ENCODE results near the gene FBXO24. TPM values are rescaled to one million over a fixed set of nuclear protein-coding genes. Genes with fewer than 3 reads are reported as not detected.
A peak's percentile ranks its signal among the peaks of the same experiment; 100 is the strongest.

The FBXO24 gene
- total RNA-seq, 2 donors from 2014 or later, result 1.3 to 3.0 TPM

GRCh38 chr7:100543586-100543985, 42.5 kb upstream of the FBXO24 start:
- H3K27ac Mint-ChIP-seq, result peak overlapping the region; percentile 59
- no peaks in the 10 kb centered on the region for H3K27me3 Mint-ChIP-seq (ENCODE audit: insufficient read depth)
- no peaks in the 10 kb centered on the region for H3K9me3 Mint-ChIP-seq
- H3K4me3 ChIP-seq (ENCODE audit: low read length), result peak overlapping the region; percentile 19
- TF ChIP-seq CTCF (conservative IDR thresholded peaks at IDR 0.05), result no peak
- H3K27me3 ChIP-seq (ENCODE audit: control insufficient read depth, insufficient read depth, low read length, poor library complexity, severe bottlenecking), result no peaks in the 10 kb centered on the region
- H3K36me3 ChIP-seq (ENCODE audit: control insufficient read depth, insufficient read depth, low read length), result peaks cover 14% of the 10 kb centered on the region
- H3K4me1 ChIP-seq (ENCODE audit: control insufficient read depth, insufficient read depth, low read length), result peaks cover 35% of the 10 kb centered on the region
- H3K4me3 Mint-ChIP-seq, result peak overlapping the region; percentile 17
- no CpG with 5 or more reads among the region's 1 CpG for WGBS, 2 experiments (ENCODE audit: insufficient coverage in 1 of 2, insufficient read length in 1 of 2)
- peaks cover 1% of the 10 kb centered on the region for H3K36me3 Mint-ChIP-seq (ENCODE audit: low read depth)
- no peak overlapping the region for H3K9ac ChIP-seq (ENCODE audit: extremely low read depth, low read length, poor library complexity, severe bottlenecking)
- H3K4me1 Mint-ChIP-seq, result peaks cover 70% of the 10 kb centered on the region
- DNase-seq, result no peak
- H3K27ac ChIP-seq (ENCODE audit: low read depth, low read length), result no peak overlapping the region
- H3K9me3 ChIP-seq (ENCODE audit: control insufficient read depth, low read length), result no peaks in the 10 kb centered on the region

- Histone ChIP-seq H3K9me3 (ENCODE audit: control insufficient read depth, low read length) (no peaks in the 10 kb centered on the region), H3K4me1 (ENCODE audit: control insufficient read depth, insufficient read depth, low read length) (peaks cover 35% of the 10 kb centered on the region), H3K27ac (ENCODE audit: low read depth, low read length) (no peak overlapping the region), H3K36me3 (ENCODE audit: control insufficient read depth, insufficient read depth, low read length) (peaks cover 22% of the 10 kb centered on the region), H3K4me3 (ENCODE audit: low read length) (no peak overlapping the region), H3K9ac (ENCODE audit: extremely low read depth, low read length, poor library complexity, severe bottlenecking) (no peak overlapping the region), H3K27me3 (ENCODE audit: control insufficient read depth, insufficient read depth, low read length, poor library complexity, severe bottlenecking) (no peaks in the 10 kb centered on the region)
- Mint-ChIP-seq H3K27me3 (ENCODE audit: insufficient read depth) (no peaks in the 10 kb centered on the region), H3K9me3 (no peaks in the 10 kb centered on the region), H3K4me1 (peaks cover 70% of the 10 kb centered on the region), H3K27ac (peak overlapping the region; percentile 65), H3K4me3 (no peak overlapping the region), H3K36me3 (ENCODE audit: low read depth) (peaks cover 6% of the 10 kb centered on the region)
- TF ChIP-seq CTCF (conservative IDR thresholded peaks at IDR 0.05), result no peak
- WGBS, 2 experiments (ENCODE audit: insufficient coverage in 1 of 2, insufficient read length in 1 of 2), result 44 to 48% methylated on average over 5 of the region's 5 CpGs
- DNase-seq, result no peak
Measured at GRCh38 chr7:100544386-100544785, 41.7 kb upstream of the FBXO24 start.

GRCh38 chr7:100544967-100545359, 41.2 kb upstream of the FBXO24 start:
- H3K4me1 ChIP-seq (ENCODE audit: control insufficient read depth, insufficient read depth, low read length), result peaks cover 35% of the 10 kb centered on the region
- Mint-ChIP-seq H3K9me3 (no peaks in the 10 kb centered on the region), H3K27ac (peak overlapping the region; percentile 65), H3K27me3 (ENCODE audit: insufficient read depth) (no peaks in the 10 kb centered on the region), H3K36me3 (ENCODE audit: low read depth) (peaks cover 6% of the 10 kb centered on the region), H3K4me3 (peak overlapping the region; percentile 7), H3K4me1 (peaks cover 70% of the 10 kb centered on the region)
- H3K9ac ChIP-seq (ENCODE audit: extremely low read depth, low read length, poor library complexity, severe bottlenecking), result peak overlapping the region; percentile 12
- no peaks in the 10 kb centered on the region for H3K9me3 ChIP-seq (ENCODE audit: control insufficient read depth, low read length)
- TF ChIP-seq CTCF (conservative IDR thresholded peaks at IDR 0.05), result no peak
- H3K36me3 ChIP-seq (ENCODE audit: control insufficient read depth, insufficient read depth, low read length), result peaks cover 28% of the 10 kb centered on the region
- no peak overlapping the region for H3K27ac ChIP-seq (ENCODE audit: low read depth, low read length)
- H3K4me3 ChIP-seq (ENCODE audit: low read length), result peak overlapping the region; percentile 64
- DNase-seq, result no peak
- 66 to 80% methylated on average over 1 of the region's 1 CpG for WGBS, 2 experiments (ENCODE audit: insufficient coverage in 1 of 2, insufficient read length in 1 of 2)
- H3K27me3 ChIP-seq (ENCODE audit: control insufficient read depth, insufficient read depth, low read length, poor library complexity, severe bottlenecking), result no peaks in the 10 kb centered on the region

All from endodermal cell (in vitro differentiated cells).